WTC11 (cell line): ENCODE measurements around the gene SIN3A.

Source experiments
- E2F5 ChIP-seq: sonication (generic); formaldehyde crosslinking; IDR thresholded peaks from 2 replicates; pipeline ENCODE4 v1.8.1; 2022; ENCODE audit warnings: mild to moderate bottlenecking, moderate library complexity, missing genetic modification reagents
- MAX ChIP-seq: sonication (generic); formaldehyde crosslinking; IDR thresholded peaks from 2 replicates; pipeline ENCODE4 v1.8.0; 2022; ENCODE audit warnings: mild to moderate bottlenecking, missing genetic modification reagents
- ZNF263 ChIP-seq: sonication (generic); formaldehyde crosslinking; IDR thresholded peaks from 2 replicates; pipeline ENCODE4 v1.8.1; 2022; ENCODE audit warnings: low read depth, mild to moderate bottlenecking, moderate library complexity, missing genetic modification reagents
- ZNF512 ChIP-seq: sonication (generic); formaldehyde crosslinking; IDR thresholded peaks from 2 replicates; pipeline ENCODE4 v1.8.1; 2022; ENCODE audit warnings: missing genetic modification reagents, borderline replicate concordance

GRCh38 chr15:75347222-75348033 lies 104.1 kb downstream of the SIN3A start:
- TF ChIP-seq ZNF263 (CRISPR knock-in tag), result peak; percentile 79
- TF ChIP-seq E2F5 (CRISPR knock-in tag), result 0 out of 2 replicates have a peak, but pooled peaks have one; percentile 38
- no peak for TF ChIP-seq ZNF512 (CRISPR knock-in tag)
- TF ChIP-seq MAX (CRISPR knock-in tag), result peak; percentile 38
